ENCODE measurements around the gene CROCC2.
"Not testable (repeated sequence)": the region's sequence is repeated elsewhere in the genome, so short reads cannot be mapped to it uniquely, and the experiment has no call there.

CROCC2 gene

GRCh38 chr2:240972636-240973521, 66.7 kb downstream of the CROCC2 start:
- no peak for DNase-seq

GRCh38 chr2:240974771-240975572, 68.8 kb downstream of the CROCC2 start:
- DNase-seq: no peak

GRCh38 chr2:240975903-240976302, 69.8 kb downstream of the CROCC2 start:
- DNase-seq: not testable (repeated sequence)

GRCh38 chr2:240981280-240981679, 75.1 kb downstream of the CROCC2 start:
- DNase-seq: peak; percentile 25

GRCh38 chr2:240981871-240982800, 76.0 kb downstream of the CROCC2 start:
- DNase-seq: no peak

- no peak for DNase-seq
These were observed 76.7 kb downstream of the CROCC2 start for GRCh38 chr2:240982821-240983281.

- peak; percentile 65 for DNase-seq
These were observed 77.3 kb downstream of the CROCC2 start for GRCh38 chr2:240983361-240983995.

GRCh38 chr2:240983996-240984498, 77.9 kb downstream of the CROCC2 start:
- DNase-seq: no peak

- no peak for DNase-seq
These were observed 80.0 kb downstream of the CROCC2 start for GRCh38 chr2:240985881-240986786.

GRCh38 chr2:240986787-240987411, 80.8 kb downstream of the CROCC2 start:
- DNase-seq: peak; percentile 42

- no peak for DNase-seq
These were observed 81.5 kb downstream of the CROCC2 start for GRCh38 chr2:240987588-240987987.

- peak; percentile 19 for DNase-seq
These were observed 82.0 kb downstream of the CROCC2 start for GRCh38 chr2:240988146-240988545.

GRCh38 chr2:240988571-240989271, 82.6 kb downstream of the CROCC2 start:
- no peak for DNase-seq

GRCh38 chr2:240989451-240990265, 83.5 kb downstream of the CROCC2 start:
- peak; percentile 19 for DNase-seq

- no peak for DNase-seq
These were observed 84.1 kb downstream of the CROCC2 start for GRCh38 chr2:240990266-240990529.

- DNase-seq: no peak
These were observed 84.7 kb downstream of the CROCC2 start for GRCh38 chr2:240990726-240991377.

- DNase-seq: no peak
These were observed 85.5 kb downstream of the CROCC2 start for GRCh38 chr2:240991378-240992263.

Measured in hematopoietic multipotent progenitor cell treated with erythropoietin and hydrocortisone succinate and interleukin-3 and kit ligand, for 4 days (in vitro differentiated cells).